ENCODE data around the gene USP25.

USP25 gene

DNA sequence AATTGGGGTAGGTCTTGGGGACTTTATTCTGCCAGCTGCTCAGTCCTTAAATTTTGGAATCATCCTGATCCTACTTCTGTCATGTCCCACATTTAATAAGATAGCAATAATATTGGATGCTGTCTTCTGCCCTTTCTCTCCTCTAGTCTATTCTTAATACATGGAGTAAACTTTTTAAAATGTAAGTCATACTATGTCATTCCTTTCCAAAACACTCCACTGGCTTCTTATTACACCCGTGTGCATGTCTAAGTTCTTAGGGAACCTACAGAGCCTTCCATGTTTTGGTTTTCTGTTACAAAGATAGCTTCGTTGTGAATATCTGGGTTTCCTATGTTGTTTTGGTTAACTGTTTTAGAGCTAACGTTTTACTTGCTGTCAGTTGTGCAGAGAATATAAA is 35.1 kb downstream of the USP25 start:
- DNase-seq = no peak

DNA sequence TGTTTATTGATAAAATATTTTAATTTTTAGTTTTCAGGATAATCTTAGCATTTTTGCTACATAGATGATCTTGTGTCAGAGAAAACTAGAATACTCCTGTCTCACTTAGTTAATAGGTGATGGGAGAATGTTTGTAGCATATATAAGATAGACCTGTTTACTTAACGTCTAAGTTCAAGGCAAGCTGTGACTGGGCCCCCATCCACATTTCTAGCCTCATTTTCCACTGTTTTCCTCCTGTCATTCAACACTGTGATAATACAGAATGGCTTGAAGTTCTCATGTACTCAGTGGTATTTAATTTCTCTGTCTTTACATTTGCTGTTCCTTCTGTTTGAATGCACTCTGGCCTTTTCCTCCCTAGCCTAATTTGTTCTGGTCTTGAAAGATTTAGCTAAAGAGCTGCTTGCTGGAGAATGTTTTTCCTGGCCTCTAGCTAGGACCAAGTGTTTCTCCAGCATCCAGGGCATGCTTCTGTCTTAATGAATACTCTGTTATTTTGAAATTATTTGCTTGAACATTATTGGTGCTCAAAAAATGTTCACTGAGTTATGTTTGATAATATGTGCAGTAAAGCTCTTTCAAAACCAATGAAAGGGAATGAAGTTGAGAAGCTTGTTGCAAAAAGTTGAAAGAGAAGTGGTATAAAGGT is 37.3 kb downstream of the USP25 start:
- no peak for DNase-seq

DNA sequence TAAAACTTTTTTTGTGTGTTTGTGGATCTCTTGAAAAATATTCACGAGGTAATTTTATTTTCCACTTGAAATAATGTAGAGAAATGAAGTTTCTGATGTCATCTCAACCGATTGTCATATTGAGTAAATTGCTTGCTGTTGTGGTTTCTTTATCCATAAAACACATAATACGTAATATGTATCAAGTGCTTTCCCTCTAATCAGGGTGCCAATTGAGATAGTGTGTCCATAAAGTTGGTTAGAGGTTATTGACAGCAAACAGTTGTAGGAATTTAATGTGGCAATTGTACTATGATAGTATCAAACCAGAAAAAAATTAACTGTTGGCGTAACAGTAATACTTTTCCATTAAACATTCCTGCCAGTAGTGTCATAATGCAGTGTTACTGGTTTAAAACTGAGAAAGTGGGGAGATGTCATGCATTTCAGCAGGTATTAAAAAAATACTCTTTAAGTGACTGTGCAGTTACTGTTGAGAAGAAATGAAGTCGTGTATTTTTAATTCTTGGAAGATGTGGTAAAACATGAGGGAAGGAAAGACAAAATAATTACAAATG is 38.3 kb downstream of the USP25 start:
- no peak for DNase-seq

DNA sequence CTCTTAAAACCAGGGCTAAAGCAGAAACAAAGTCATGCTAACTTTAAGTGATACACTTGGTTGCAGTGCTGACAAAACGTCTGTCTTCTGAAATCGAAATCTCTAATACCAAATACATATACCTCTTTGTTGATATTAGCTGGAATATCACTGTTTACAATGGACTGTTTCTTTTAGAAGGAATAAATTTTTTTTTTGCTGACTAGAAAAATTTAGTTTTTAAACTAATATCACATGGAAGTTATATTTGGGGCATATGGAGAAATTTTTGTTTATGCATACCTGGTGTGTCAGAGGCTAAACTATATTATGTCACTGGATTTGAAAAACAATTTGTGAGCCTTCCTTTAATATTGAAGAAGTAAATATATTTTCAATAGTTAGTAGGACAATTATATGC is 39.1 kb downstream of the USP25 start:
- no peak for DNase-seq

DNA sequence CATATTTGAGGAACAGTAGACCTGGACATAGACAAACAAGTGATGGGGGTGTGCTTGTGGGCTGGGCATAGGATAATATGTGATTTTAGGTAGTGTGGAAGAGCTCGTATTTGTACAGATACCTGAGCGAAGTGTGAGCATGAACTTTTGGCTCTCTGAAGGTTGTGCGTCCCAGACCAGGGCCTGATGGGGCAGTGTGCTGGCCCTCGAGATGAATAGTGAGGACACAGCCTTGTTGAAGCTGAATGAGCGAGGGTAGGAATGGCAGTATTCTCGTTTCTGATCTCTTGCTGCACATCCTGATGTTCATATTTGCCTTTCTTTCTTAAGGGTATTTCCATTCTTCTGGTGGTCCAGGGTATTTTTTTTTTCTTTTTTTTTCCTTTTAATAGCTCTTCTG is 41.5 kb downstream of the USP25 start:
- no peak for DNase-seq

DNA sequence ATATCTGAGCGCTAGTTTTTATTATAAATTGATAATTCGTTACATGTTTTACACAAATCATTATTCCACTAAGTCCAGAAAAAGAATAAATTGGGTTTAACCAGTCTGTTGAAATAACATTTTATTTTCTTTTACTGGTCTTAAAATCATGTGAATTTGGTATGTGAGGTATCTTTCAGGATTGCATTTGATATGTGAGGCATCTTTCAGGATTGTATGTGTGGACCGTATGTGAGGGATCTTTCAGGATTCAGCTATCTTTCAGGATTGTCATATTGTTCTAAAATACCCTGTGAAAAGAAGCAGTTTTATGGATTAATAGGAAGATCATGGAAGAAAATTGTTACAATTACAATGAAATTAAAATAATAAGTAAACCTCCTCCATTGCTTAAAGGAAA is 42.9 kb downstream of the USP25 start:
- no peak for DNase-seq

DNA sequence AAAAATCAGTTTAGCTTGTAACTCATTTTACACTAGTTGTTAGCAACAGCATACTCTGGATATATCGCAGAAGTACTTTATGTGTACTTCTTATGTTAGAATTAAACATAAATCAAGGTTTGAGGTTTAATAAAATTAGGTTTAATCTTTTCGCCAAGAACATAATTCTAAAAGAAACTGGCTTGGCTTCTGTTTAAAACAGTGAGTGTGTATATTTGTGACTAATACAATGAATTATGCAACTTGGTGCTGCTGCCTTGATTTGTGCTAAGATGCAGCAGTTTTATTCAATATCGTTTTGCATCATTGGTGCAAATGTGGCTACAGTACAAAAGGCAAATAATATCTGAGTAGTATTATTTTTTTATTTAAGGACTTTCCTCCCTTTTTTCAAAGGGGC is 44.8 kb downstream of the USP25 start:
- no peak for DNase-seq

DNA sequence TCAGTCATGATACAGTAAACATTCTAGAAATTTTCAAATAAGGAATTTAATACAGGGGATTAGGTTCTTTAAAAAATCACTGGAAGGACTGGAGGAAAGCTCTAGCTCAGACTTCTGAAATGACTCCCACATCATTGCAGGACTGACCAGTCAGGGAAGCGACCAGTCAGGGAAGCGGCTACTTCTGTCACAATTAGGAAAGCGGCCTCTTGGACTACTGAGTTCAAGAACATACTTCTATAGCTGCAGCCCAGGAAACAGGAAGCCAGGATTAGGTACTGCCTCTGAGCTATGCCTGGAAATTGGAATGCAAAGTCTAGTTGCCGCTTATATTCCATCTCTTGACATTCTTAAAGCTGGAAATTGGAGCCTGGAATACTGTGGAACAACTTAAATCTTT is 45.5 kb downstream of the USP25 start:
- no peak for DNase-seq

DNA sequence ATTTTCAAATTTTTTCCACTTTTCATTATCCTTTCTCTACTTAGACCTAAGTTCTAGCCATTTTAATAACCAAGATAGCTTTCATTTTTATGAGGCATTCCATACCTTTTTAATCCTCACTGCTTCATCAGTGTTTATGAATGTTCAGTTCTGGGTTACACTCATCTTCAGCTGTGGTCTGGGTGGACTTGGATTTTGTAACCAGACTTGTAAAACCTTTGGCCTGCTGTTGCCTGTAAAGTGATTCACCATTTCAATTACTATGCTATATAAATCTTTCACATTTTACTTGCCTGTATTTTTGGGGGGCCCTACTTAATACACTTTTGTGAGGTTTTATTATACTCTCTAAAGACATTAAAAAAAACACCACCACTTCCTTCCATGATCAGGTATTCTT is 46.2 kb downstream of the USP25 start:
- DNase-seq = no peak

DNA sequence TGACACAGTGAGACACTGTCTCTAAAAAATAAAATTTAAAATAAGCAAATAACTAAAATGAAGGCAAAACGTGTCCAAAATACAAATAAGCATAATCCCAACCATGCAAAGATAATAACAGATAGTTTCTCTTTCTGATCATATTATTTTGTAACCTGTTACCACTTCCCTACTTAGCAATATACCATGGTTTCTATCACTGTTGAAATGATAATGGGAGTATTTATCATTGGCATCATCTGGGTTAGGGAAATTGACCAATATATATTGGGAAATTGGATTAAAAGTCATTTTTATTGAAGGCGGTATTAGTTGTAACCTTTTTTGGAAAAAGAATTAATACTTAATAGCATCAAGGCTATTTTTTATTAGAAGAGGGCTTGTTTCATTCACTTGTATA is 47.0 kb downstream of the USP25 start:
- DNase-seq = no peak

DNA sequence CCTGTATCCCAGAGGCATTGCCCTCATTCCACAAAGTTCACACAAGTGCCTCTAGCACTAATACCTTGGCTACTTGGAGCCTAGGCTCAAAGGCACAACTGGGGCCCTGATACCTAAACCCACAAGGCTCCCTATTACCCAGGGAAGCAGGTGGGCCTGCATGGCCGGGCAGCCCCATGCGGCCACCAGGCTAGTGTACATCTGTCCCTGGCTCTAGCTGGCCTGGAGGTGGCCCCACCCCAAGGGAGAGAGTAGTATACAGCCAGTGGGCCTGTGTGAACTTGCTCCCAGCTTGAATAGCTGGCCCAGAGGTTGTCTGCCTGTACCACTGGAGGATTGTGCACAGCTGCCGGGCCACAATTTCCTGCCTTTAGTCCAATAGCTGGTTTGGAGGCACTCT is 52.2 kb downstream of the USP25 start:
- DNase-seq = no peak

DNA sequence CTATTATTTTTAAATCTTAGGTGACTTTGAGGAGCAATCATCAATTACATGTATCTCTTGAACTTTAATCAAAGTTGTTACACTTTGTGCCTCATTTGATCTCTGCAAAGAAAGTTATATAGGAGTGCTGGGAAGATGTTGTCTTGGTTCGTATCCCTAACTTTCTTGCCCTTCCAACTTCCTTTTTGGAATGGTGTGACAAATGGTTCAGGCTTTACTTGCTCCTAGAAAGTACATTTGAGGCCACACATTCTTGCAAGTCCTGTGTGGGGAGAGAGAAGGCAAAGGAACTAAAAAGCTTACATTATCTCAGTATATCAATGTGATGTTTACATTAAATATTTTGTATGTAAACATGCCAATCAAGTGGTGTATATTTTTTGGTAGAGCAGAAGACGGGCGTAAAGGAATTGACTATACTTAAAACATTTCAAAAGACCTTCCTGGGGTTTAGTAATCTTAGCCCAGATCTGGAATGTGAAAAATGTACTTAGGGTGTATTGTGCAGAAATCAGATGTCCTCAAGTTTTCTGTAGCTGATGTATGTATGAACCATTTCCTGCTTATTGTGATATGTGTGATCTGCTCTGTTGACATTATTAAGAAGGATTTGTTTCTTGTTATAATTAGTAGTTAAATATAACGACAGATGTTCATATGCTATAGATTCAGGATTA is 59.2 kb downstream of the USP25 start:
- no peak for DNase-seq

DNA sequence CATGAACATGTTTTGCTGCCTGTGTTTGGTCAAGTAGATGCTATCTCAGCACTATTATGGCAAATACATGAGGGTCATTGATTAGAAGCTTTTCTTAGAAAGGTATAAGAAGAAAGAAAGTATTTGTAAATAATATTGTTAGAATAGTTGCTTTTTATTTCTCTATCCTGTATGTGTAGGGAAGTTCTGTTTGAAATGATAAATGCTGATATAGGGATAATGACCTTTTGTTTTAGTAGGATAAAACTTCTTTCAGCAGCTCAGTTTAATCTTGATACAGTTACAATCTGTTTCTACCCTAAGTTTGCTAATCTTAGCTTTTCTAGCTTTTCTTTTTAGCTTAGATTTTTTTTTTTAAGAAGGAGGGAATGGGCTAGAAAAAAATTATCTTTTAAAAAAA is 63.3 kb downstream of the USP25 start:
- DNase-seq = no peak

DNA sequence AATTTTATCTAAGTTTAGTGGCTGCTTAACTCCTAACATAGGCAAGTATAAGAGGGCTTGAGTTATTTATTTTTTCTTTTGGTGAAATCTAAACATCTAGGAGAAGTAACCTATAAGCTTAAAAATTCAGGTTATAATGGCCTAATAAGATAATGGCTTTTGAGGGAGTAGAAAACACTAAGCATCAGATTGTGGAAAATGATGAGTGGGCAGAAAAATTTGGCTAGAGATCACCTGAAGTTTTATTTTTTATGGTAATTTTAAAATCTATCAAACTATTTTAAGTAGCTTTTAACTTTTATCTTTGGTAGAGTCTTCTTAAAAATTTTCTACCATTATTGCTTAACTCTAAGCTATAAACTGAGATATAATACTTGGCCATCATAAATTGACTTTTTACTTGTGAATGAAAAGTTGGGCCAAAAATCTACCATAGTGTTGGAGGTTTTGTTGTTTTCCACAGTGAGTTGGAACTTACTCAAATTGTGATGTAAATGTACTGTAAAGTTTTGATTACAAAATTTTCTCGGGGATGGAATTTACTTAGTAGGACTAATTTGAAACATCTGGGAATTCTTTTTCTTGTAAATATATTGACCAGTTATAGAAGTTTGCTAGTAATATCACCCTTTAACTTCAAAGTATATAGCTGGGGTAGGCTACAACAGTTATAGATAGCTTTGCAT is 63.9 kb downstream of the USP25 start:
- DNase-seq = no peak

DNA sequence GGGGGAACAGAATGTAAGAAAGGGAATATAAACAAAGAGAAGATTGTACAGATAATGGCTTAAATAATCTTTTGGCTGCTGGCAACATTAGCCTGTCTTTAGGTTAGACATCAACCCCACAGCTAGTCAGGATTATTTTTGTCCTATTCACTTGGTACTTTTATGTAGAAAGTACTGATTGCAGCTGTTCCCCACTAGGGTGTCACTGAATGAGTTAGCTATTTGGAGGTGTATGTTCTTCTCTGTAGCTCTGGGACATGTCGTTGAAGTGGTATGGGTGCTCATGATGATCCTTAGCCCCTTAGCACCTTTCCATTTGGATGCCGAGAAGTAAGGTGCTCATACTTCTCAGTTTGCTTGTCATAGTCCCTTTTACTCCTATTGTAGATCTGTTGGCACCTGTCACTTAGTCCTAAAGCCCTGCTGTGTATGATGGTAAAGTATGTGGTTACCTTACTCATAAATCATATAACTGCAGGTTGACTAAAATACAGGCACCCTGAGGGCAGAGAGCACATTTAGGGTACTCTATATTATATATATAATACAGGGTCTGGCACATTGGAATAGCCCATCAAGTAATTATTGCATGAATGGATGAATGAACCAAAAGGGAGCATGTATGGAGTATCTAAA is 64.6 kb downstream of the USP25 start:
- DNase-seq = no peak

DNA sequence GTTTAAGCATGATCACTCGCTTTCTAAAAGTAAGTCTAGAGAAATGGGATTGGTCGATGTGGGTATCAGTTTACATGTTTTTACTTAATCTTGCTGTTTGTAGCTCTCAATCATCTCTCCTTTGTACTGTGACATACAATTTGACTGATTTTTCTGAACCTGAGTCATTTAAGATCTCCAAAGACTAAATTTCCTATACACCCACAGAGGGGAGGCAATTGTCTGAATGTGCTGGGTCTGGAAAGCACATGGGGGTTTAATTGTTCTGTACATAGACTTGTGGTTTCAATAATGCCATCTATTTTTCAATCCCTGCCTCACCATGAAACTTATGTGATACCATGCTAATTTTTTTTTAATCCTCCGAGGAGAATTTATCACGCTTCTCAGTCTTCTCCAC is 65.8 kb downstream of the USP25 start:
- DNase-seq = no peak

DNA sequence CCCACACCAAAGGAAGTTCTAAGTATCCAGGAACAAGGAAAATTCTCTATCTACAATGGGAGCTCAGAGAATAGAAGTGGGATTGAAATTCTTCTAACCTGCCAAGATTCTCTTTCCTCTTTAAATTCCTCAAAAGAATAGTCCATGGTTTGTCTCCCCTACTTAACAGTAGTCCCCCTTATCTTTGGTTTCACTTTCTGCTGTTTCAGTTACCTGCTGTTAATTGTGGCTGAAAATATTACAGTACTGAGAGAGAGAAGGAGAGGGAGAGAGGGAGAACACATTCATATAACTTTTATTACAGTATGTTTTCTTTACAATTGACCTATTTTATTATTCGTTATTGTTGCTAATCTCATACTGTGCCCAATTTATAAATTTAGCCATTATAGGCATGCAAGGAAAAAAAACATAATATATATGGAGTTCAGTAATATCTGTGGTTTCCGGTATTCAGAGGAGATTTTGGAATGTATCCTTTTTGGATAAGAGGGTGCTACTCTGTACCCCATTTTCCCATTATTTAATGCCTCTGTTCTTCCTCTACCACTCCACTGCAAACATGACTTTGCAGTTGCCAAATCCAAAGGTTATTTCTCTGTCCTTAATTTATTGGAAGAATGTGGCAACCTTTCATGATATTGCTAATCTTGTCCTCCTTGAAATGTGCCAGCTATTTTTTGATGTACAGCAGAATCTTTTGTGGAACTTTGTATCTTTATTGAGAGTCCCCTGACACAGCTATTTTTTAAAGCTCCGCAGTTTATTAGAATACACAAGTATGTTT is 68.0 kb downstream of the USP25 start:
- no peak for DNase-seq

DNA sequence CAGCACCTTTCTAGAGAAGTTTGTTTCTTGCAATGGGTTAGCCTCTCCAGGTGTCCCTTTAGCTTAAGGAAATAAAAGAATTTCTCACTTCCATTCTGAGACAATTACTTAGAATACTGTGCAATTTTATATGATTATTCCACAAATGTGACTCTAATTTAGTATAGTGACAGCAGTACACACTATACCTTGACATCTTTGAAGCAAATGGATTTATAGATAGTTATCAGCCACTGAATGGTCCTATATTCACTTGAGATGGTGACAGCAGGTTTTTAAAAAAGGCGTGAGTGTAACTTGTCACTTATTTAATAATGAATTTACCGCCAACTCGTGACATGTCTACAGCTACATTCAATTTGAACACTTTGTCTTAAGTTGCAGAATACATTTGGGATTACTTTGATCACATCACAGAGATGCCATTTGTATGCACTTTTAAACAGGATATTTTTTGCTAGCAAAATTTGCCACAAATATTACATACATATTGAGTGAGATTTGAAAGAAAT is 71.6 kb downstream of the USP25 start:
- DNase-seq = no peak

DNA sequence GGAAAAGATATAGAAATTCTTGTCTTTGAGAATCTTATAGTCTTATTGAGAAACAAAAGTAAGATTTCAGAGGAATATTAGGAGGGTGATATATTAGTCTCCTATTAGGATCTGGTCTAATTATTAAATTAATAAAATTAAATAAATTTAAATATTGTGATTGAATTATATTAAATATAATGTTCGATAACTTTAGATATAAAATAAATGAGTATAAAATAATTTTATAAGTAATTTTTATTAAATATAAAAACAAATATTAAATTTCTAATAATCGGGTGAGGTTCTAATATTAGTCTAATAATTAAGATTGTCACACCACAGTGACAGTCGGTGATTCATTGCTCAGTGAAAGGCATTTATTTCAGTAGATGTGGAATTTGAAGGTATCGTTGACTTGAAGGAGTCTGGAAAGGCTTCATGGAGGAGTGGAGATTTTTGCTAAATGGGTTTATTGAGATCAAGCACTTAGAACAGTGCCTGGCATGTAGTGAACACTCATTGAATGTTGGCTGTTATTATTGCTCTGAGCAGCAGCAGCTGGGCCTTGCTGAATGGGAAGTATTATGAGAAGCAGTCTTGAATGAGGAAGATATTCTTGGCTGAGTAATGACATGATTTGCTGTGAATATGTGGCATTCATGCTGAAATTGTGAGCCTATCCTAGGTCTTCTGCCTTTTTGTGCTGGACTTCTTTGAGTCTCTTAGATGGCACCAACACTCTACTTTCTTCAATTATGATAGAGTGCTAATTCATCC is 74.6 kb downstream of the USP25 start:
- DNase-seq = no peak

DNA sequence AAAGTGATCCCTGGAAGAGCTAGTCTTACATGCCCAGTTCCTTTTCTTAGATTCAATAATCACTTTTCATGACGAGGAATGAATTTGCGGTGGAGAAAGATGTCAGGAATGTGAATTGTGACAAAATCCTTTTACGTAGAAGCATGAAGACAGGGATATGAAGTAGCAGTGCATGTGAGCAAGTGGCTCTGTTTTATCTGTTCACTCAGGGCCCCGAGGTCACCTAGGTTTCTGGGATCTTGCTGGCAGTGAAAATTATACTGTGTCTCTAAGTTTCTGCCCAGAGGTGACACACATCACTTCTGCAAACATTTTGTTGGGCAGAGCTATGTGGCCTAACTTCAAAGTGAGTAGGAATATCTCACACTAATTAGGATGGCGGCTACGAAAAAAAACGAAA is 79.3 kb downstream of the USP25 start:
- DNase-seq = no peak

DNA sequence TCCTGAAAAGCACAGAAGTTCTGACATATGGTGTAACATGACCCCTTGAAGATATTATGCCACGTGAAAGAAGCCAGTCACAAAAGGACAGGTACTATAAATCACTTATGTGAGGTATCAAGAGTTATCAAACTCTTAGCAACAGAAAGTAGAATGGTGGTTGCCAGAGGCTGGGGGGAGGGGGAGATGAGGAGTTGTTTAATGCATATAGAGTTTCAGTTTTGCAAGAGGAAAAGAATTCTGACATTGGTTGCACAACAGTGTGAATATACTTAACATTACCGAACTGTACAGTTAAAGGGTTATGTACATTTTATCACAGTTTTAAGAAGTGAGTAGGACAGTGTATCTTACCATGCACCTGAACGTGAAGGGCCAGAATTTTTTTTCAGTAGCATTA is 80.0 kb downstream of the USP25 start:
- DNase-seq = no peak

DNA sequence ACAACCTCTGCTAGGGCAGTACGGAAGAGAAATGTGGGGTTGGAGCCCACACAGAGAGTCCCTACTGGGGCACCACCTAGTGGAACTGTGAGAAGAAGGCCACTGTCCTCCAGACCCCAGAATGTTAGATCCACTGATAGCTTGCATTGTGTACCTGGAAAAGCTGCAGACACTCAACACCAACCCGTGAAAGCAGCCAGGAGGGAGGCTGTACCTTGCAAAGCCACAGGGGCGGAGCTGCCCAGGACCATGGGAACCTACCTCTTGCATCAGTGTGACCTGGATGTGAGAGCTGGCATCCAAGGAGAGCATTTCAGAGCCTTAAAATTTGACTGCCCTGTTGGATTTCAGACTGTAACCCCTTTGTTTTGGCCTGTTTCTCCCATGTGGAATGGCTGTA is 85.5 kb downstream of the USP25 start:
- DNase-seq = no peak
